Fibroblast of villous mesenchyme (primary cell): ENCODE measurements around the gene CCR7. TPM values are rescaled to one million over a fixed set of nuclear protein-coding genes. Genes with fewer than 3 reads are reported as not detected.

ENCODE experiments used
- DNase-seq: peaks from one replicate; pipeline ENCODE4 v3.0.0-alpha.2; 2010; ENCODE audit warnings: low read depth
- H3K4me3 ChIP-seq: 2 replicates; pipeline ENCODE4 v1.5.1; 2011; ENCODE audit warnings: low read depth, mild to moderate bottlenecking, low read length
- total RNA-seq: library from RNA; depleted of rRNA; stranded (reverse); fragments of >200 nt; gene quantifications from 2 replicates; pipeline ENCODE4 v1.2.3, GENCODE V29; 2012
- TF ChIP-seq, protein P1 (sequence below): IDR thresholded peaks from 2 replicates; pipeline ENCODE4 v1.5.1; 2012; ENCODE audit warnings: low read depth, mild to moderate bottlenecking, low read length; ENCODE audit not compliant: insufficient read depth

Gene CCR7, protein sequence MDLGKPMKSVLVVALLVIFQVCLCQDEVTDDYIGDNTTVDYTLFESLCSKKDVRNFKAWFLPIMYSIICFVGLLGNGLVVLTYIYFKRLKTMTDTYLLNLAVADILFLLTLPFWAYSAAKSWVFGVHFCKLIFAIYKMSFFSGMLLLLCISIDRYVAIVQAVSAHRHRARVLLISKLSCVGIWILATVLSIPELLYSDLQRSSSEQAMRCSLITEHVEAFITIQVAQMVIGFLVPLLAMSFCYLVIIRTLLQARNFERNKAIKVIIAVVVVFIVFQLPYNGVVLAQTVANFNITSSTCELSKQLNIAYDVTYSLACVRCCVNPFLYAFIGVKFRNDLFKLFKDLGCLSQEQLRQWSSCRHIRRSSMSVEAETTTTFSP
- not detected in 2 replicates for total RNA-seq

GRCh38 chr17:40564883-40565768 is at the start of gene CCR7:
CCR7 (minus strand) TSS chr17:40565472; CDS start chr17:40565409, 63 bp downstream.
- no peak within 1 kb of the TSS for H3K4me3 ChIP-seq
- TF ChIP-seq, protein P1, sequence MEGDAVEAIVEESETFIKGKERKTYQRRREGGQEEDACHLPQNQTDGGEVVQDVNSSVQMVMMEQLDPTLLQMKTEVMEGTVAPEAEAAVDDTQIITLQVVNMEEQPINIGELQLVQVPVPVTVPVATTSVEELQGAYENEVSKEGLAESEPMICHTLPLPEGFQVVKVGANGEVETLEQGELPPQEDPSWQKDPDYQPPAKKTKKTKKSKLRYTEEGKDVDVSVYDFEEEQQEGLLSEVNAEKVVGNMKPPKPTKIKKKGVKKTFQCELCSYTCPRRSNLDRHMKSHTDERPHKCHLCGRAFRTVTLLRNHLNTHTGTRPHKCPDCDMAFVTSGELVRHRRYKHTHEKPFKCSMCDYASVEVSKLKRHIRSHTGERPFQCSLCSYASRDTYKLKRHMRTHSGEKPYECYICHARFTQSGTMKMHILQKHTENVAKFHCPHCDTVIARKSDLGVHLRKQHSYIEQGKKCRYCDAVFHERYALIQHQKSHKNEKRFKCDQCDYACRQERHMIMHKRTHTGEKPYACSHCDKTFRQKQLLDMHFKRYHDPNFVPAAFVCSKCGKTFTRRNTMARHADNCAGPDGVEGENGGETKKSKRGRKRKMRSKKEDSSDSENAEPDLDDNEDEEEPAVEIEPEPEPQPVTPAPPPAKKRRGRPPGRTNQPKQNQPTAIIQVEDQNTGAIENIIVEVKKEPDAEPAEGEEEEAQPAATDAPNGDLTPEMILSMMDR = no peak
- no peak for DNase-seq

DNA sequence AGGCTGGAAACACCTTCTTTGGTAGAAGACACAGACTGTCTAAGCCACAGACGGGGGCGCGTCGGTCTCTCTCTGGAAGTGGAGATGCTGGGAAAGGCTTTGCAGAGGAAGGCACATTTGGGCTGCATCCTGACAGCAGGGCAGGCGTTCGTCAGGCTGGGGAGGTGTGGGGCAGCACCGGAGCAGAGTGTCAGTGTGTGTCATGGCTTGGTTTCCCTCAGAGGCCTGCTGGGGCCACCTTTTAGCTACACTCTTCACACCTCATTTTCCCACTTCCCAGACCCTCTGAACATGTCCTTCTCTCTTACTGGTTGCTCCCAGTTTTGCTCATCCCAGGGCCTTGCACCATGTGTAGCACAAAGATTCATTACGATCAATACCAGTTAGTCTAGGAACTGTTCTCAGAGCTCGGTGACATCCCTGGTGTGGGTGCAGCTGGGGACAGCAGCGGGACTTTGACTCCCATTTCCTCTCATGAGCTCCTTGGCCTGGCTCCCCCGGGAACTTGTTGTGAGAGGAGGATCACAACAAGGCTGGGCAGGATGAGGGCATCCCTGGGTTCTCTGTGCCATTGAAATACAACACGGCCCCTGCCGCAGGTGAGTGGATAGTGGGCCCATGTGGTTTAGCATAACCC is 49.3 kb upstream of the CCR7 start:
- TF ChIP-seq, protein P1 = no peak
- no peak overlapping the region for H3K4me3 ChIP-seq
- no peak for DNase-seq

GRCh38 chr17:40613467-40614154 is 48.3 kb upstream of the CCR7 start:
- H3K4me3 ChIP-seq = no peak overlapping the region
- TF ChIP-seq, protein P1 = no peak
- no peak for DNase-seq

DNA sequence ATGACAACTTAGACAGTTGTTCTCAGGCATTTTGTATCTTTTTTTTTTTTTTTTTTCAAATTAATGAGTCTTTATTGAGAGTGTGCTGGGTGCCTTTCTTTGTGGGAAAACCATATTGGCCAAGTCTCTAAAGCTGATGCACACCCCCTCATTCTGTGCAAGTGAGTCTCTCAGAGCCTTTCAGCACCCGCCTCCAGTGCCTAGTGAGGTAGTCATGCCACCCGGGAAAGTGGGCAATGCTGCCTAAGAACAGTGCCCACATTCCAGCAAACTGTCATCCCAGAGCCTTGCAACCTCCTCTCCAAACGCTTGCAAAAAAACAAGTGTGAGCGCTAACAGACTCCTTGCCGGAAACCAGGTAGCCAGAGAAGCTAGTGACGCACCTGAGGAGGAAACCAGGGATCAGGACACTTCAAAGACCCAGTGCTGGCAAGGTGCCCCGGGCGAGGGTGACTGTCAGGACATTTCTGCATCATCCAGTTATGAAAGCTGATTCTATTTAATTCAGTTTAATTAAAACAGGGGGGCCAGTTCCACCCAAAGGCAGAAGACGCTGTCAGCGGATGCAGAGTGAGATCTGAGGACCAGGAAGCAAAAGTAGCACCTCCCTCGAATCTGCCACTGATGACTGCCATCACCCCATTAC is 47.5 kb upstream of the CCR7 start:
- DNase-seq = no peak
- H3K4me3 ChIP-seq = no peak overlapping the region
- TF ChIP-seq, protein P1 = no peak

DNA sequence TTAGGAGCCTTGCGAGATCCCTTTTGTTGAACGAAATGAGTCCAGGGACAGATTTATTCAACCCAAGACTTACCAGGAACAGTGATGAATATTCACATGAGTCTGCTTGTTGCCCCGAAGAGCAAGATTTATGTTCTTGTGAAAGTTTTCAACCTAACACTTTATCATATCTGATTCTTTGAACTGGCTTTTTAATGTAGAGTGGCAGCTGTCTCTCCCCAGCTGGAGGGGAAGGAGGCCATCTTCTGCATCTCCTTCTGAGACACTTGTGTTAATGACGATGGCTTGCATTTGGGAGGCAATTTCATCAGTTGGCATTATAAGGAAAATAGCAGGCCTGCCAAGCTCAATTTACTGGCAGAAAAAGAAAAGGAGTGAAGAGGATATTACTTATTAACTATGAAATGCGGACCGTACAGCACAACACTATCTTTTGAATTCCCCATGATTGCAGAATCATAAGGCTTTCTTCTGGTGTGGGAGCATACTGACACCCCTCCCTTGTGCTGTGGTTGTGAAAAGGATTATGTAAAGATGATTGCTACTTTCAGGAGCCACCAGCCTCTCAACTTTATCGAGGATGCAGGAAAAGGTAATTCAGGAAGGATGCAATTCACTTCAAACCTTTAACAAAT is 46.7 kb upstream of the CCR7 start:
- no peak overlapping the region for H3K4me3 ChIP-seq
- no peak for DNase-seq
- TF ChIP-seq, protein P1 = no peak

DNA sequence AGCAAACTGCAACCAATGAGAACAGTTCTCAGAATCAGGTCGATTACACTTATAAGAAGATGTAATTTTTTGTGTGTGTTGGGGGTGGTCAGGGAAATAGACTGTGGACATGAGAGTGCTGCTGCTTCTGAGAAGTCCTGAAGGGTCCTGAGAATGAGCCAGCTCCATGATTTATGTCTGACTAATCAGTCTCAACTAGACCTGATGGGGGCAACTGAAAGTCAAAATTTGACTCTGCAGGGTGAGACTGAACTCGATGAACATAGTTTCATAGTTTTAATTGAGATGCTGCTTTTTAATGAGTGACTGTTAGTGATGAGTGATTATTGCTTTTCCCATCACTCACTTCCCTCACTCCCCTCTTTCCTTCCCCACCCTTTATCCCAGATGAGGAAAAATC is 45.1 kb upstream of the CCR7 start:
- TF ChIP-seq, protein P1 = no peak
- H3K4me3 ChIP-seq = no peak overlapping the region
- no peak for DNase-seq
